ENCODE results near the gene BOLA3. TPM values are rescaled to one million over a fixed set of nuclear protein-coding genes. Genes with fewer than 3 reads are reported as not detected.

BOLA3 gene
- total and polyA plus RNA-seq, 2 donors (not counting 3 experiments of a cell fraction or from before 2014, with no cell fraction given), result 28.7 to 42.4 TPM

GRCh38 chr2:74119912-74120825, 27.5 kb downstream of the BOLA3 start:
- POLR2A ChIA-PET, result interaction anchor here (0.6 to 0.7 kb wide), 2 partner anchors 31 to 292 kb away, joined by 3 to 5 read pairs; partner anchors contain the start of gene STAMBP
- no peaks in the 10 kb centered on the region for H3K9me3 ChIP-seq (replicated peaks; ENCODE audit: control insufficient read depth, insufficient read depth, low read length)
- peak overlapping the region; percentile 100 for H2AFZ ChIP-seq (ENCODE audit: low read depth, low read length)
- H3K4me1 ChIP-seq (ENCODE audit: control insufficient read depth, extremely low read depth, insufficient read depth, low read length), result peaks cover 9% of the 10 kb centered on the region
- dilution Hi-C loops (cut with MboI; ENCODE audit: extremely low pct_ligation_motif_present, low sequenced_read_pairs) (no loop called here), intact Hi-C loops (cut with micrococcal nuclease) (loop anchor here (1.0 to 2.0 kb wide), 2 partner anchors 27 to 292 kb away; partner anchors contain the start of genes BOLA3 and STAMBP)
- H3K79me2 ChIP-seq (ENCODE audit: control insufficient read depth, insufficient read depth, low read length), result no peaks in the 10 kb centered on the region
- peaks cover 0 to 2% of the 10 kb centered on the region in 2 experiments for H3K27me3 ChIP-seq (ENCODE audit: control insufficient read depth in 2 of 2, insufficient read depth in 2 of 2, low read length in 2 of 2)
- no peak overlapping the region for H3K27ac ChIP-seq (ENCODE audit: insufficient read depth, low read depth, low read length)
- peak overlapping the region; percentile 91 for H3K4me2 ChIP-seq (ENCODE audit: insufficient read depth, low read length)
- no peak for TF ChIP-seq POLR2A (IDR thresholded peaks at IDR 0.05; ENCODE audit: low read depth, low read length)
- TF ChIP-seq CTCF (IDR thresholded peaks at IDR 0.05; ENCODE audit: extremely low read depth in 1 of 2, insufficient read depth in 1 of 2, low read depth in 1 of 2, low read length in 2 of 2), result peak; percentile 29 to 60
- TSS peak; percentile 80 for BruUV-seq (replicated peaks)
- H3K36me3 ChIP-seq (ENCODE audit: control insufficient read depth in 2 of 2, extremely low read depth in 1 of 2, insufficient read depth in 2 of 2, low read length in 2 of 2), result no peaks in the 10 kb centered on the region
- no peaks in the 10 kb centered on the region for H3K9me1 ChIP-seq (replicated peaks; ENCODE audit: control insufficient read depth, extremely low read depth, insufficient read depth, low read length)
- FAIRE-seq (peak; percentile 59), DNase-seq (ENCODE audit: low read depth, low spot score) (peak; percentile 68)
- H3K9ac ChIP-seq (replicated peaks; ENCODE audit: extremely low read depth, insufficient read depth, low read length), result peak overlapping the region; percentile 61
- CTCF ChIA-PET, result interaction anchor here (0.6 to 2.3 kb wide), 14 partner anchors 13 to 293 kb away, joined by 3 to 19 read pairs (median 4); partner anchors contain the start of genes BOLA3, MOB1A and STAMBP
- no peaks in the 10 kb centered on the region for H4K20me1 ChIP-seq (replicated peaks; ENCODE audit: control insufficient read depth, extremely low read depth, insufficient read depth, low read length)
- peak overlapping the region; percentile 65 to 73 (median 66) for H3K4me3 ChIP-seq (replicated peaks in 1 of 3; ENCODE audit: insufficient read depth in 1 of 3, low read depth in 1 of 3, low read length in 3 of 3)

- no peak overlapping the region for H3K4me3 ChIP-seq (replicated peaks in 1 of 3; ENCODE audit: insufficient read depth in 1 of 3, low read depth in 1 of 3, low read length in 3 of 3)
- no peaks in the 10 kb centered on the region for H3K79me2 ChIP-seq (ENCODE audit: control insufficient read depth, insufficient read depth, low read length)
- DNase-seq (ENCODE audit: low read depth, low spot score), result no peak
- no peak for FAIRE-seq
- no peak overlapping the region for H3K4me2 ChIP-seq (ENCODE audit: insufficient read depth, low read length)
- ChIA-PET POLR2A (no interaction called here), CTCF (no interaction called here)
- H3K27me3 ChIP-seq (ENCODE audit: control insufficient read depth in 2 of 2, insufficient read depth in 2 of 2, low read length in 2 of 2), result peaks cover 0 to 2% of the 10 kb centered on the region in 2 experiments
- peaks cover 9% of the 10 kb centered on the region for H3K4me1 ChIP-seq (ENCODE audit: control insufficient read depth, extremely low read depth, insufficient read depth, low read length)
- no peaks in the 10 kb centered on the region for H4K20me1 ChIP-seq (replicated peaks; ENCODE audit: control insufficient read depth, extremely low read depth, insufficient read depth, low read length)
- TF ChIP-seq MYC (IDR thresholded peaks at IDR 0.05; ENCODE audit: low read depth, low read length) (no peak), POLR2AphosphoS5 (IDR thresholded peaks at IDR 0.05; ENCODE audit: insufficient read depth, low read depth, low read length) (no peak), POLR2A (IDR thresholded peaks at IDR 0.05; ENCODE audit: low read depth, low read length) (no peak), FOS (IDR thresholded peaks at IDR 0.05; ENCODE audit: borderline replicate concordance, insufficient read depth, low read length) (no peak), EZH2 (IDR thresholded peaks at IDR 0.05; ENCODE audit: borderline replicate concordance, low read depth, low read length, severe bottlenecking) (no peak), JUN (IDR thresholded peaks at IDR 0.05; ENCODE audit: borderline replicate concordance, insufficient read depth, insufficient read length, low read depth) (no peak), MAX (IDR thresholded peaks at IDR 0.05; ENCODE audit: insufficient read depth, insufficient read length) (no peak), CTCF (IDR thresholded peaks at IDR 0.05; ENCODE audit: extremely low read depth in 1 of 2, insufficient read depth in 1 of 2, low read depth in 1 of 2, low read length in 2 of 2) (no peak), GATA2 (IDR thresholded peaks at IDR 0.05; ENCODE audit: insufficient read depth, insufficient read length, low read depth, low read length) (no peak)
- no peak overlapping the region for H3K9ac ChIP-seq (replicated peaks; ENCODE audit: extremely low read depth, insufficient read depth, low read length)
- H3K27ac ChIP-seq (ENCODE audit: insufficient read depth, low read depth, low read length), result no peak overlapping the region
- no peaks in the 10 kb centered on the region for H3K36me3 ChIP-seq (ENCODE audit: control insufficient read depth in 2 of 2, extremely low read depth in 1 of 2, insufficient read depth in 2 of 2, low read length in 2 of 2)
- H3K9me3 ChIP-seq (replicated peaks; ENCODE audit: control insufficient read depth, insufficient read depth, low read length), result no peaks in the 10 kb centered on the region
- intact Hi-C loops (cut with micrococcal nuclease), result no loop called here
- H3K9me1 ChIP-seq (replicated peaks; ENCODE audit: control insufficient read depth, extremely low read depth, insufficient read depth, low read length), result no peaks in the 10 kb centered on the region
- no TSS peak for BruUV-seq (replicated peaks)
- dilution Hi-C loops (cut with MboI; ENCODE audit: extremely low pct_ligation_motif_present, low sequenced_read_pairs), result no loop called here
- no peak overlapping the region for H2AFZ ChIP-seq (ENCODE audit: low read depth, low read length)
These were observed 28.4 kb downstream of the BOLA3 start for GRCh38 chr2:74119339-74119738.
